ENCODE data around the gene VPS50. TPM values are rescaled to one million over a fixed set of nuclear protein-coding genes. Genes with fewer than 3 reads are reported as not detected.

The VPS50 gene
- total and polyA plus RNA-seq, 2 donors (not counting 1 experiment from before 2014, with no cell fraction given): 9.4 to 54.1 TPM

GRCh38 chr7:93279541-93279940 is 47.4 kb downstream of the VPS50 start:
- Histone ChIP-seq H3K79me2 (ENCODE audit: control insufficient read depth, insufficient read depth, low read length) (no peaks in the 10 kb centered on the region), H3K4me1 (ENCODE audit: control insufficient read depth in 2 of 2, insufficient read depth in 2 of 2, low read length in 2 of 2) (no peaks in the 10 kb centered on the region), H3K9me3 (ENCODE audit: control extremely low read depth in 1 of 3, control insufficient read depth in 2 of 3, insufficient read depth in 1 of 3, low read length in 2 of 3) (no peaks in the 10 kb centered on the region), H2AFZ (ENCODE audit: insufficient read depth, low read depth, low read length, poor library complexity, severe bottlenecking) (no peak overlapping the region), H3K27ac (ENCODE audit: low read length in 2 of 2) (no peak overlapping the region), H3K4me3 (ENCODE audit: control extremely low read depth in 1 of 5, extremely low read depth in 1 of 5, insufficient read depth in 1 of 5, low read depth in 2 of 5, low read length in 4 of 5) (no peak overlapping the region), H3K36me3 (replicated peaks in 1 of 2; ENCODE audit: control extremely low read depth in 1 of 2, control insufficient read depth in 1 of 2, extremely low read depth in 1 of 2, insufficient read depth in 2 of 2, low read length in 1 of 2) (peaks cover 9 to 12% of the 10 kb centered on the region in 2 experiments), H3K27me3 (replicated peaks in 1 of 4; ENCODE audit: control extremely low read depth in 1 of 4, control insufficient read depth in 3 of 4, insufficient read depth in 4 of 4, low read length in 3 of 4) (no peaks in the 10 kb centered on the region), H3K9ac (ENCODE audit: low read length) (no peak overlapping the region), H4K20me1 (ENCODE audit: control insufficient read depth, insufficient read depth, low read length, poor library complexity, severe bottlenecking) (no peaks in the 10 kb centered on the region), H3K4me2 (replicated peaks; ENCODE audit: low read depth, low read length, poor library complexity, severe bottlenecking) (no peak overlapping the region)
- no peaks in the 10 kb centered on the region for H3K4me1 Mint-ChIP-seq
- no peaks in the 10 kb centered on the region for H3K9me3 Mint-ChIP-seq (ENCODE audit: insufficient read depth)
- no peak for TF ChIP-seq CTCF (IDR thresholded peaks at IDR 0.05)
- no peak for TF ChIP-seq EZH2 (IDR thresholded peaks at IDR 0.05; ENCODE audit: borderline replicate concordance, insufficient read depth, low read depth, low read length, poor library complexity, severe bottlenecking)
- ChIA-PET POLR2A (no interaction called here), CTCF (interaction anchor here (1.2 kb wide), 2 partner anchors 14 to 34 kb away, joined by 3 read pairs; no protein-coding TSS in a partner anchor)
- intact Hi-C loops (cut with micrococcal nuclease): no loop called here
- H3K4me3 Mint-ChIP-seq: no peak overlapping the region
- ATAC-seq (ENCODE audit: low read depth) (no peak), DNase-seq (no peak)
- WGBS (ENCODE audit: insufficient coverage): 100% methylated on average over 1 of the region's 1 CpG
- H3K27me3 Mint-ChIP-seq: no peaks in the 10 kb centered on the region
- H3K27ac Mint-ChIP-seq: no peak overlapping the region

- intact Hi-C loops (cut with micrococcal nuclease): no loop called here
- H3K4me1 Mint-ChIP-seq: no peaks in the 10 kb centered on the region
- H3K79me2 ChIP-seq (ENCODE audit: control insufficient read depth, insufficient read depth, low read length): no peaks in the 10 kb centered on the region
- no peaks in the 10 kb centered on the region for H4K20me1 ChIP-seq (ENCODE audit: control insufficient read depth, insufficient read depth, low read length, poor library complexity, severe bottlenecking)
- no CpG with 5 or more reads among the region's 1 CpG for WGBS (ENCODE audit: insufficient coverage)
- ChIA-PET POLR2A (no interaction called here), CTCF (no interaction called here)
- no peak overlapping the region for H3K27ac Mint-ChIP-seq
- DNase-seq: no peak
- no peak overlapping the region for H3K27ac ChIP-seq (ENCODE audit: low read length in 2 of 2)
- no peaks in the 10 kb centered on the region for H3K9me3 ChIP-seq (ENCODE audit: control extremely low read depth in 1 of 3, control insufficient read depth in 2 of 3, insufficient read depth in 1 of 3, low read length in 2 of 3)
- no peaks in the 10 kb centered on the region for H3K27me3 Mint-ChIP-seq
- TF ChIP-seq EZH2 (IDR thresholded peaks at IDR 0.05; ENCODE audit: borderline replicate concordance, insufficient read depth, low read depth, low read length, poor library complexity, severe bottlenecking) (no peak), CTCF (IDR thresholded peaks at IDR 0.05) (no peak)
- H2AFZ ChIP-seq (ENCODE audit: insufficient read depth, low read depth, low read length, poor library complexity, severe bottlenecking): no peak overlapping the region
- H3K4me1 ChIP-seq (ENCODE audit: control insufficient read depth in 2 of 2, insufficient read depth in 2 of 2, low read length in 2 of 2): no peaks in the 10 kb centered on the region
- no peak overlapping the region for H3K4me3 Mint-ChIP-seq
- no peak overlapping the region for H3K4me3 ChIP-seq (ENCODE audit: control extremely low read depth in 1 of 5, extremely low read depth in 1 of 5, insufficient read depth in 1 of 5, low read depth in 2 of 5, low read length in 4 of 5)
- H3K36me3 ChIP-seq (replicated peaks in 1 of 2; ENCODE audit: control extremely low read depth in 1 of 2, control insufficient read depth in 1 of 2, extremely low read depth in 1 of 2, insufficient read depth in 2 of 2, low read length in 1 of 2): no peaks in the 10 kb centered on the region
- H3K9ac ChIP-seq (ENCODE audit: low read length): no peak overlapping the region
- no peak overlapping the region for H3K4me2 ChIP-seq (replicated peaks; ENCODE audit: low read depth, low read length, poor library complexity, severe bottlenecking)
- no peak for ATAC-seq (ENCODE audit: low read depth)
- H3K9me3 Mint-ChIP-seq (ENCODE audit: insufficient read depth): no peaks in the 10 kb centered on the region
- no peaks in the 10 kb centered on the region for H3K27me3 ChIP-seq (replicated peaks in 1 of 4; ENCODE audit: control extremely low read depth in 1 of 4, control insufficient read depth in 3 of 4, insufficient read depth in 4 of 4, low read length in 3 of 4)
These were observed 52.7 kb downstream of the VPS50 start for GRCh38 chr7:93284908-93285307.
